Measurements from ENCODE around the gene FNDC3B. TPM values are rescaled to one million over a fixed set of nuclear protein-coding genes. Genes with fewer than 3 reads are reported as not detected.
A peak's percentile ranks its signal among the peaks of the same experiment; 100 is the strongest.

FNDC3B gene
- total RNA-seq, 1 experiment from 2014 or later, result 173 TPM

DNA sequence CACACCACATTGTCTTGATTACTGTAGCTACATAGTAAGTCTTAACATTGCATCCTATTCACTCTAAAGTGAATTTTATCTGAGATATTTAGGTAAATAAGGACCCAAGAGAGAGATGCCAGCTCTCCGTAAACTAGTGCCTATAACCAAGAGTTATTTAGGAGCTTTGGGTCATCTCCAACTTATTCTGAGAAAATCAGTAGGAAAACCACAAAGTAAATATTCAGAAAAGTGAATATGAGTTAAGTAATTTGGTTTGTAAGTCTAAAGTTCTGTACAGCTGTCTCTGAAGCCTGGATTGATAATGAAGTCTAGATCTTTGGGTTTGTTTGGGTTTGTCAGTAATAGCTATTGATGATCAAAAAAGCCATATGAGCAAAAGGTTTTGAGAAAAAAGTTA is 120.0 kb downstream of the FNDC3B start:
- H3K9me3 ChIP-seq (ENCODE audit: control insufficient read depth, insufficient read depth, low read depth, low read length), result no peaks in the 10 kb centered on the region
- H3K36me3 ChIP-seq (ENCODE audit: control insufficient read depth, insufficient read depth, low read length), result no peaks in the 10 kb centered on the region
- no peak for ATAC-seq
- POLR2A ChIA-PET, result no interaction called here
- peak overlapping the region; percentile 70 for H3K27ac ChIP-seq (ENCODE audit: low read length)
- in situ Hi-C loops (cut with HindIII; ENCODE audit: low pct_unique_long_range_greater_than_20kb, low sequenced_read_pairs), result no loop called here
- H3K27me3 ChIP-seq (ENCODE audit: control insufficient read depth, insufficient read depth, low read length), result no peaks in the 10 kb centered on the region
- TF ChIP-seq, protein P1, sequence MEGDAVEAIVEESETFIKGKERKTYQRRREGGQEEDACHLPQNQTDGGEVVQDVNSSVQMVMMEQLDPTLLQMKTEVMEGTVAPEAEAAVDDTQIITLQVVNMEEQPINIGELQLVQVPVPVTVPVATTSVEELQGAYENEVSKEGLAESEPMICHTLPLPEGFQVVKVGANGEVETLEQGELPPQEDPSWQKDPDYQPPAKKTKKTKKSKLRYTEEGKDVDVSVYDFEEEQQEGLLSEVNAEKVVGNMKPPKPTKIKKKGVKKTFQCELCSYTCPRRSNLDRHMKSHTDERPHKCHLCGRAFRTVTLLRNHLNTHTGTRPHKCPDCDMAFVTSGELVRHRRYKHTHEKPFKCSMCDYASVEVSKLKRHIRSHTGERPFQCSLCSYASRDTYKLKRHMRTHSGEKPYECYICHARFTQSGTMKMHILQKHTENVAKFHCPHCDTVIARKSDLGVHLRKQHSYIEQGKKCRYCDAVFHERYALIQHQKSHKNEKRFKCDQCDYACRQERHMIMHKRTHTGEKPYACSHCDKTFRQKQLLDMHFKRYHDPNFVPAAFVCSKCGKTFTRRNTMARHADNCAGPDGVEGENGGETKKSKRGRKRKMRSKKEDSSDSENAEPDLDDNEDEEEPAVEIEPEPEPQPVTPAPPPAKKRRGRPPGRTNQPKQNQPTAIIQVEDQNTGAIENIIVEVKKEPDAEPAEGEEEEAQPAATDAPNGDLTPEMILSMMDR (IDR thresholded peaks at IDR 0.05), result no peak
- TF ChIP-seq, protein P2, sequence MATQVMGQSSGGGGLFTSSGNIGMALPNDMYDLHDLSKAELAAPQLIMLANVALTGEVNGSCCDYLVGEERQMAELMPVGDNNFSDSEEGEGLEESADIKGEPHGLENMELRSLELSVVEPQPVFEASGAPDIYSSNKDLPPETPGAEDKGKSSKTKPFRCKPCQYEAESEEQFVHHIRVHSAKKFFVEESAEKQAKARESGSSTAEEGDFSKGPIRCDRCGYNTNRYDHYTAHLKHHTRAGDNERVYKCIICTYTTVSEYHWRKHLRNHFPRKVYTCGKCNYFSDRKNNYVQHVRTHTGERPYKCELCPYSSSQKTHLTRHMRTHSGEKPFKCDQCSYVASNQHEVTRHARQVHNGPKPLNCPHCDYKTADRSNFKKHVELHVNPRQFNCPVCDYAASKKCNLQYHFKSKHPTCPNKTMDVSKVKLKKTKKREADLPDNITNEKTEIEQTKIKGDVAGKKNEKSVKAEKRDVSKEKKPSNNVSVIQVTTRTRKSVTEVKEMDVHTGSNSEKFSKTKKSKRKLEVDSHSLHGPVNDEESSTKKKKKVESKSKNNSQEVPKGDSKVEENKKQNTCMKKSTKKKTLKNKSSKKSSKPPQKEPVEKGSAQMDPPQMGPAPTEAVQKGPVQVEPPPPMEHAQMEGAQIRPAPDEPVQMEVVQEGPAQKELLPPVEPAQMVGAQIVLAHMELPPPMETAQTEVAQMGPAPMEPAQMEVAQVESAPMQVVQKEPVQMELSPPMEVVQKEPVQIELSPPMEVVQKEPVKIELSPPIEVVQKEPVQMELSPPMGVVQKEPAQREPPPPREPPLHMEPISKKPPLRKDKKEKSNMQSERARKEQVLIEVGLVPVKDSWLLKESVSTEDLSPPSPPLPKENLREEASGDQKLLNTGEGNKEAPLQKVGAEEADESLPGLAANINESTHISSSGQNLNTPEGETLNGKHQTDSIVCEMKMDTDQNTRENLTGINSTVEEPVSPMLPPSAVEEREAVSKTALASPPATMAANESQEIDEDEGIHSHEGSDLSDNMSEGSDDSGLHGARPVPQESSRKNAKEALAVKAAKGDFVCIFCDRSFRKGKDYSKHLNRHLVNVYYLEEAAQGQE (IDR thresholded peaks at IDR 0.05; ENCODE audit: insufficient read depth in 1 of 2, low read depth in 2 of 2, low read length in 1 of 2), result no peak
- TF ChIP-seq TCF7L2 (IDR thresholded peaks at IDR 0.05; ENCODE audit: low read depth, low read length) (no peak), SIN3A (IDR thresholded peaks at IDR 0.05; ENCODE audit: borderline replicate concordance, insufficient read depth, low read depth, low read length) (no peak), POLR2AphosphoS5 (IDR thresholded peaks at IDR 0.05; ENCODE audit: low read depth, low read length) (no peak)
- no peak overlapping the region for H3K4me3 ChIP-seq (ENCODE audit: low read depth in 2 of 2, low read length in 2 of 2)
- no peak for DNase-seq (ENCODE audit: low read depth, low spot score)
- H3K4me1 ChIP-seq (ENCODE audit: control insufficient read depth, insufficient read depth, low read length), result peaks cover 65% of the 10 kb centered on the region
- intact Hi-C loops (cut with micrococcal nuclease; ENCODE audit: unreplicated experiment), result no loop called here
- CTCF ChIA-PET, result interaction anchor here (1.1 kb wide), 1 partner anchor 10 kb away, joined by 3 read pairs; no protein-coding TSS in a partner anchor
- no TSS peak for BruUV-seq (replicated peaks)

DNA sequence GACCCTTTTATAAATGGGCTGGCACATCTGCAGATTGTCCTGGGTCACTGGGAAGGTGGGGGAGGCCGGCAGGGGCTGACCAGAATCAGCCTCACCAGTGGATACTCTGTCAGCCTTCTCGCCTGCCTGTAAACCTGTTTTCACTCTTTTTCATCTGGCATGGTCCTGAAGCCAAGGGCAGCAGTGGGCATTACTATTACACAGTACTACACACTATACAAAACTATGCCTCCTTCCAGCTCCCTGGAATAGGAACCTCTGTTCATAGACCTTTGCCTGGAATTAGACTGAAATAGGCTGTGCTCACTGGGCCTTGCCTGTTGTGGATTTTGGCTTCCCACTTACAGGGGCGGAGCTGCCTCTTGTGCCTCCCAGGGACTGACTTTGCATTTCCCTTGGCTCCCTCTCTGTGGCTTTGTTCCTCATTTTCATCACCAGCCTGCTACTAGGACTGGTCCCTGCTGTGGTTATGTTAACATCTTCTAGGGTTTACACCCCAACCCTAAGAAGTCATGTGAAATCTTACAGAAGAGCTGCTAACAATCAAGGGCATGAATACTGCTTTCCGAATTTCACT is 120.7 kb downstream of the FNDC3B start:
- H3K9me3 ChIP-seq (ENCODE audit: control insufficient read depth, insufficient read depth, low read depth, low read length), result no peaks in the 10 kb centered on the region

More for the DNA sequence above, 120.7 kb downstream of the FNDC3B start:
- TF ChIP-seq SIN3A (IDR thresholded peaks at IDR 0.05; ENCODE audit: borderline replicate concordance, insufficient read depth, low read depth, low read length) (no peak), POLR2AphosphoS5 (IDR thresholded peaks at IDR 0.05; ENCODE audit: low read depth, low read length) (no peak), TCF7L2 (IDR thresholded peaks at IDR 0.05; ENCODE audit: low read depth, low read length) (no peak)
- TF ChIP-seq, protein P1 (IDR thresholded peaks at IDR 0.05), result no peak
- TF ChIP-seq, protein P2 (IDR thresholded peaks at IDR 0.05; ENCODE audit: insufficient read depth in 1 of 2, low read depth in 2 of 2, low read length in 1 of 2), result no peak
- H3K27ac ChIP-seq (ENCODE audit: low read length), result peak overlapping the region; percentile 70
- no peaks in the 10 kb centered on the region for H3K27me3 ChIP-seq (ENCODE audit: control insufficient read depth, insufficient read depth, low read length)
- CTCF ChIA-PET, result interaction anchor here (1.1 kb wide), 1 partner anchor 11 kb away, joined by 3 read pairs; no protein-coding TSS in a partner anchor
- intact Hi-C loops (cut with micrococcal nuclease; ENCODE audit: unreplicated experiment), result no loop called here
- no peak overlapping the region for H3K4me3 ChIP-seq (ENCODE audit: low read depth in 2 of 2, low read length in 2 of 2)
- no peaks in the 10 kb centered on the region for H3K36me3 ChIP-seq (ENCODE audit: control insufficient read depth, insufficient read depth, low read length)
- POLR2A ChIA-PET, result no interaction called here
- BruUV-seq (replicated peaks), result no TSS peak
- in situ Hi-C loops (cut with HindIII; ENCODE audit: low pct_unique_long_range_greater_than_20kb, low sequenced_read_pairs), result no loop called here
- DNase-seq (ENCODE audit: low read depth, low spot score) (no peak), ATAC-seq (peak; percentile 34)
- peaks cover 59% of the 10 kb centered on the region for H3K4me1 ChIP-seq (ENCODE audit: control insufficient read depth, insufficient read depth, low read length)
